ENCODE data around the gene PHF21A. TPM values are rescaled to one million over a fixed set of nuclear protein-coding genes. Genes with fewer than 3 reads are reported as not detected.

The PHF21A gene
- total and polyA plus RNA-seq, 2 of the 8 experiments (the other 6 are each of a cell fraction or from before 2014, with no cell fraction given) = 17.6 to 40.3 TPM

GRCh38 chr11:46114378-46114777, 6.9 kb downstream of the PHF21A start:
- Histone ChIP-seq H3K4me3 (ENCODE audit: extremely low read depth in 1 of 4, insufficient read depth in 2 of 4, low read depth in 3 of 4, low read length in 4 of 4) (no peak overlapping the region), H3K9ac (replicated peaks in 1 of 4; ENCODE audit: extremely low read depth in 1 of 4, low read depth in 3 of 4, low read length in 3 of 4) (no peak overlapping the region; a peak in 1 of 7 replicates), H3K27ac (ENCODE audit: low read depth, low read length) (no peak overlapping the region), H4K5ac (ENCODE audit: insufficient read length, low read depth, low read length) (no peak overlapping the region), H3K4me1 (replicated peaks in 1 of 4; ENCODE audit: control insufficient read depth in 3 of 4, insufficient read depth in 4 of 4, low read length in 3 of 4) (peaks cover 0 to 5% (median 1%) of the 10 kb centered on the region in 4 experiments; a peak in 4 of 7 replicates), H2BK5ac (ENCODE audit: low read depth, low read length) (no peak overlapping the region), H2AFZ (ENCODE audit: low read length) (no peak overlapping the region), H3K79me1 (ENCODE audit: low read depth, low read length) (no peaks in the 10 kb centered on the region; the same call in 1 of the 2 replicates), H4K20me1 (replicated peaks in 1 of 2; ENCODE audit: control insufficient read depth in 1 of 2, insufficient read depth in 2 of 2, low read length in 2 of 2) (peaks cover 0 to 2% of the 10 kb centered on the region in 2 experiments), H3K36me3 (ENCODE audit: control insufficient read depth in 2 of 4, insufficient read depth in 4 of 4, low read length in 3 of 4) (no peaks in the 10 kb centered on the region), H3K56ac (replicated peaks; ENCODE audit: insufficient read length, low read depth, low read length) (no peak overlapping the region), H3K4ac (replicated peaks; ENCODE audit: insufficient read length, low read depth, low read length) (no peak overlapping the region), H4K91ac (replicated peaks; ENCODE audit: insufficient read length, low read length) (no peak overlapping the region), H2BK12ac (ENCODE audit: low read depth, low read length) (peak overlapping the region; percentile 80; the same call in 1 of the 2 replicates), H3K14ac (ENCODE audit: insufficient read length) (no peak overlapping the region), H3K9me3 (ENCODE audit: insufficient read depth in 2 of 2, low read depth in 1 of 2, low read length in 1 of 2) (no peaks in the 10 kb centered on the region), H2BK120ac (replicated peaks; ENCODE audit: low read depth, low read length) (no peak overlapping the region), H3K23ac (ENCODE audit: insufficient read length) (no peak overlapping the region), H3K4me2 (ENCODE audit: insufficient read depth in 1 of 2, low read depth in 2 of 2, low read length in 2 of 2) (no peak overlapping the region), H3K79me2 (ENCODE audit: control insufficient read depth in 1 of 2, insufficient read depth in 2 of 2, low read length in 2 of 2) (peaks cover 0 to 98% of the 10 kb centered on the region in 2 experiments; a peak in 3 of 4 replicates), H3K23me2 (ENCODE audit: low read depth, low read length) (peaks cover 5% of the 10 kb centered on the region), H2AK5ac (ENCODE audit: low read depth, low read length) (no peak overlapping the region), H2BK15ac (ENCODE audit: low read length) (no peak overlapping the region), H3K18ac (ENCODE audit: extremely low read depth, low read length) (no peak overlapping the region), H3K27me3 (replicated peaks in 1 of 4; ENCODE audit: control insufficient read depth in 3 of 4, extremely low read depth in 1 of 4, insufficient read depth in 3 of 4, low read length in 3 of 4) (no peaks in the 10 kb centered on the region), H4K8ac (ENCODE audit: extremely low read depth, insufficient read depth, low read length) (no peak overlapping the region), H2BK20ac (ENCODE audit: low read length) (no peak overlapping the region)
- FAIRE-seq (no peak), DNase-seq (ENCODE audit: low read depth in 1 of 2, low spot score in 2 of 2) (no peak)
- 92% methylated on average over 4 of the region's 4 CpGs; no CpG with 5 or more reads in 1 of the 2 experiments for WGBS, 2 experiments (ENCODE audit: extremely low coverage in 1 of 2, insufficient coverage in 1 of 2, insufficient read length in 1 of 2, insufficient replicate concordance in 2 of 2, low coverage in 1 of 2, low lambda C conversion rate in 2 of 2, missing lambda C conversion rate in 1 of 2)
- POLR2A ChIA-PET (ENCODE audit: partially characterized antibody) = no interaction called here
- CTCF ChIA-PET (ENCODE audit: partially characterized antibody) = interaction anchor here (0.7 to 1.4 kb wide), 2 partner anchors 124 to 149 kb away, joined by 3 to 6 read pairs; no protein-coding TSS in a partner anchor
- TF ChIP-seq KDM1A (IDR thresholded peaks at IDR 0.05; ENCODE audit: borderline replicate concordance, low read length) (no peak), PHF8 (conservative IDR thresholded peaks at IDR 0.05; ENCODE audit: low read depth, low read length) (no peak), ATF2 (IDR thresholded peaks at IDR 0.05; ENCODE audit: low read length) (no peak), ZNF274 (IDR thresholded peaks at IDR 0.05; ENCODE audit: borderline replicate concordance, extremely low read depth, low read length) (no peak), BCL11A (IDR thresholded peaks at IDR 0.05; ENCODE audit: low read depth in 2 of 2, low read length in 2 of 2) (no peak), GABPA (IDR thresholded peaks at IDR 0.05; ENCODE audit: borderline replicate concordance, insufficient read depth, low read length) (no peak), TBP (IDR thresholded peaks at IDR 0.05; ENCODE audit: low read depth, low read length) (no peak), ATF3 (IDR thresholded peaks at IDR 0.05; ENCODE audit: insufficient read depth, low read depth, low read length) (no peak), SP1 (IDR thresholded peaks at IDR 0.05; ENCODE audit: low read depth, low read length) (no peak), CHD2 (IDR thresholded peaks at IDR 0.05; ENCODE audit: low read length) (no peak), RXRA (IDR thresholded peaks at IDR 0.05; ENCODE audit: insufficient read depth, low read depth, low read length) (no peak), SAP30 (IDR thresholded peaks at IDR 0.05; ENCODE audit: insufficient read depth, insufficient replicate concordance, low read length) (no peak)
